HepG2 (cell line): Measurements from ENCODE around the gene PRR36. TPM values are rescaled to one million over a fixed set of nuclear protein-coding genes. Genes with fewer than 3 reads are reported as not detected.

Experiments used
- ATAC-seq: fragments of 200-7000 bp; cut with Tn5 transposase; 3 replicates; pipeline ENCODE4 v1.9.1; 2020; ENCODE audit warnings: mild to moderate bottlenecking, moderate library complexity
- BruUV-seq: library from RNA; stranded (reverse); fragments of 400-500 nt; replicated peaks from 2 replicates; lab custom pipeline; 2021; lab: Mats Ljungman, UMichigan
- CTCF ChIA-PET: fragments of 300-600 bp; formaldehyde crosslinking; extraction: SDS; loops from one replicate; lab custom pipeline; 2021; ENCODE audit warnings: low total read pairs, inconsistent platforms, low intra/inter-chr PET ratio; lab: Yijun Ruan, JAX
- POLR2A ChIA-PET: fragments of 350-600 bp; sonication (Branson Sonifier 250); formaldehyde crosslinking; loops from one replicate; lab custom pipeline; 2020; ENCODE audit warnings: antibody characterized with exemption, inconsistent platforms; lab: Yijun Ruan, JAX
- DNase-seq: peaks from one replicate; pipeline ENCODE4 v3.0.0-alpha.2; 2015; ENCODE audit warnings: low spot score
- FAIRE-seq: peaks from 3 replicates; lab custom pipeline; 2011; peaks lifted over from hg19 to GRCh38; lab: Jason Lieb, UNC
- H2AFZ ChIP-seq: one replicate; pipeline ENCODE4 v1.6.1; 2011; ENCODE audit warnings: low read length, inconsistent platforms
- H3K27ac ChIP-seq: fragments of 300-600 bp; 3 replicates; pipeline ENCODE4 v1.8.0; 2011; ENCODE audit warnings: mixed run types, mild to moderate bottlenecking, mixed read lengths, low read length, inconsistent platforms; ENCODE audit not compliant: insufficient read depth; ENCODE audit errors: extremely low read length
- H3K27me3 ChIP-seq, 2 experiments: fragments of 200-600 bp in 1 of 2; 2 replicates in 1 of 2; 3 replicates in 1 of 2; pipeline versions ENCODE4 v1.6.0 to v1.8.0; 2011; ENCODE audit warnings: low read length in 2 of 2, mild to moderate bottlenecking in 2 of 2, moderate library complexity in 2 of 2, inconsistent platforms in 1 of 2; ENCODE audit not compliant: insufficient read depth in 2 of 2, control insufficient read depth in 1 of 2
- H3K36me3 ChIP-seq, 2 experiments: fragments of 200-600 bp in 1 of 2; replicated peaks in 1 of 2; 2 replicates in 1 of 2; 3 replicates in 1 of 2; pipeline versions ENCODE4 v1.5.1 to v1.8.0; 2011; ENCODE audit warnings: low read length in 2 of 2, inconsistent platforms in 1 of 2; ENCODE audit not compliant: insufficient read depth in 2 of 2, control insufficient read depth in 1 of 2
- H3K4me1 ChIP-seq: 2 replicates; pipeline ENCODE4 v1.5.1; 2012; ENCODE audit warnings: low read length, inconsistent platforms; ENCODE audit not compliant: insufficient read depth
- H3K4me2 ChIP-seq: 2 replicates; pipeline ENCODE4 v1.6.0; 2011; ENCODE audit warnings: low read depth, low read length, inconsistent platforms
- H3K4me3 ChIP-seq, 3 experiments: fragments of 200-600 bp in 1 of 3; sonication (generic), shearing (Covaris generic) in 1 of 3; replicated peaks in 1 of 3; 2 replicates each; pipeline ENCODE4 v1.5.1; 2011 to 2016; ENCODE audit warnings: low read length in 3 of 3, inconsistent platforms in 2 of 3, low read depth in 2 of 3, mild to moderate bottlenecking in 2 of 3, control low read depth in 1 of 3, mixed read lengths in 1 of 3; ENCODE audit not compliant: insufficient read depth in 1 of 3
- H3K79me2 ChIP-seq: one replicate; pipeline ENCODE4 v1.6.1; 2011; ENCODE audit warnings: low read length, inconsistent platforms; ENCODE audit not compliant: insufficient read depth
- H3K9ac ChIP-seq: 2 replicates; pipeline ENCODE4 v1.6.0; 2011; ENCODE audit warnings: mild to moderate bottlenecking, low read depth, low read length, inconsistent platforms; ENCODE audit not compliant: insufficient read depth
- H3K9me3 ChIP-seq: 2 replicates; pipeline ENCODE4 v1.5.1; 2012; ENCODE audit warnings: mild to moderate bottlenecking, low read length
- H4K20me1 ChIP-seq: 2 replicates; pipeline ENCODE4 v1.6.0; 2011; ENCODE audit warnings: inconsistent platforms, mild to moderate bottlenecking, low read length, moderate library complexity; ENCODE audit not compliant: insufficient read depth
- ISL2 ChIP-seq: sonication (generic); formaldehyde crosslinking; IDR thresholded peaks from 2 replicates; pipeline ENCODE4 v1.5.0; 2020; ENCODE audit warnings: missing genetic modification reagents
- TCF7L2 ChIP-seq: IDR thresholded peaks from 2 replicates; pipeline ENCODE4 v1.6.1; 2011; ENCODE audit warnings: mild to moderate bottlenecking, low read depth, low read length, moderate library complexity
- ZKSCAN1 ChIP-seq: fragments of 150-350 bp; IDR thresholded peaks from 2 replicates; pipeline ENCODE4 v1.6.1; 2014; ENCODE audit warnings: low read length
- WGBS: methylation state at CpG from one replicate; pipeline ENCODE4 v1.1.6; 2017; ENCODE audit warnings: low lambda C conversion rate; 5-methylcytosine and 5-hydroxymethylcytosine counted together
- in situ Hi-C: cut with HindIII; loops from 2 replicates; pipeline ENCODE4 v1.10.0; 2017; ENCODE audit warnings: low pct_unique_long_range_greater_than_20kb; ENCODE audit not compliant: extremely low pct_ligation_motif_present
- intact Hi-C: fragments of 100-400 bp; cut with micrococcal nuclease; formaldehyde crosslinking; loops from one replicate; pipeline ENCODE4 v1.10.0; 2022; ENCODE audit not compliant: unreplicated experiment
- polyA plus RNA-seq, 8 experiments: library from polyadenylated mRNA; depleted of rRNA in 3 of 8; stranded (reverse) in 7 of 8; unstranded in 1 of 8; fragments of >200 nt; fragmentation: Illumina TruSeq in 4 of 8; extraction: Trizol in 4 of 8; gene quantifications; 2 replicates each; pipeline versions ENCODE4 v1.2.1 to v1.2.3, GENCODE V29; 2011 to 2016; ENCODE audit warnings: low read depth in 4 of 8, missing spikeins in 1 of 8, mixed read lengths in 1 of 8; ENCODE audit not compliant: insufficient read depth in 1 of 8
- total RNA-seq, 5 experiments: library from RNA; depleted of rRNA; stranded (reverse); fragments of >200 nt; fragmentation: Illumina TruSeq; extraction: Trizol; gene quantifications; 2 replicates each; pipeline ENCODE4 v1.2.3, GENCODE V29; 2016; ENCODE audit warnings: low read depth in 1 of 5
- TF ChIP-seq, protein P1 (sequence below): IDR thresholded peaks from 2 replicates; pipeline ENCODE4 v1.6.1; 2016; ENCODE audit warnings: mild to moderate bottlenecking
- TF ChIP-seq, protein P2 (sequence below): fragments of 450-650 bp; IDR thresholded peaks from 2 replicates; pipeline ENCODE4 v1.6.1; 2016
- TF ChIP-seq, protein P3 (sequence below): sonication (generic); formaldehyde crosslinking; IDR thresholded peaks from 2 replicates; pipeline ENCODE4 v1.4.0; 2020; ENCODE audit warnings: missing genetic modification reagents, mild to moderate bottlenecking, borderline replicate concordance
- TF ChIP-seq, protein P4 (sequence below): sonication (generic); formaldehyde crosslinking; IDR thresholded peaks from 2 replicates; pipeline ENCODE4 v1.4.0; 2020; ENCODE audit warnings: missing genetic modification reagents, mild to moderate bottlenecking, borderline replicate concordance

The PRR36 gene
- total and polyA plus RNA-seq, 2 of the 13 experiments (the other 11 are each of a cell fraction or from before 2014, with no cell fraction given), result 0.07 to 0.17 TPM

DNA sequence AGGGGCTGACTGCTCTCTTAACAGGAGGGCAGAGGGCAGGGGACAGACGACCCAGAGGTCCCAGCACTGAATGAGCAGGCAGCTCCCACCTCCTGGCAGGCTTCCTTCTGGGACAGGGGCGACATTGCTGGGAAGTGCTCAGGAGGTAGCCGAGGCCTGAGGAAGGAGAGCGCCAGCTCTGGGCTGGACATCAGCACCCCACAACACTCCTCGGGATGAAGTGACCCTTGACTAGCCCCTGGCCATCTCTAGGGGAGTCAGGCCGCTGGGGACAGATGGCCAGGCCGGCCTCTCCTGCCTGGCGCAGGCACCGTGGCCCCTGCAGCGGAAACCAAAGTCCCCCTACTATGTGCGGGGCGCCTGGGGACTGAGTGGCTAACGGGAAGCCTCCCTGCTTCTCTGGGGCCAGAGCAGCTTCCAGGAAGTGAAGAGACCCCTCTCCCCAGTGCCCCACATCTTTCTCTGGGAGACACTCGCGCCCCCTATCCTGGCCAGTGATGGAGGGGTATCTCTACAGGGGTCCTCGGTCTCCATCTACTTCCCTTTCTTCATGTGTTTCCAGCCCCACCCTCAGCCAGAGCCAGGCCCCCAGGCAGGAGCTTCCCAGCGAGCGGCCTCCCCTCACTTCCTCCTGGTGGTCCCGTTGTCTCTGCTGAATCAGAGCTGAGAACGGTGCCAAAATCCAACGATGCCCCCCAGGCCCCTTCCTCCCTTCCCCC lies 10.1 kb downstream of the PRR36 start:
- BruUV-seq, result no TSS peak
- CTCF ChIA-PET, result no interaction called here
- Histone ChIP-seq H3K4me3 (peak overlapping the region in 1 of 3 experiments; percentile 27; a peak in 1 of 6 replicates), H3K9me3 (no peaks in the 10 kb centered on the region), H3K36me3 (no peaks in the 10 kb centered on the region), H2AFZ (no peak overlapping the region), H3K4me2 (peak overlapping the region; percentile 68; the same call in 1 of the 2 replicates)
- DNase-seq (no peak), ATAC-seq (no peak), FAIRE-seq (no peak)
- in situ Hi-C loops, result no loop called here
- WGBS, result 76% methylated on average over 15 of the region's 21 CpGs
- TF ChIP-seq TCF7L2, result no peak
- peak; percentile 51; the same call in 1 of the 2 replicates for TF ChIP-seq ZKSCAN1
- TF ChIP-seq, protein P1, sequence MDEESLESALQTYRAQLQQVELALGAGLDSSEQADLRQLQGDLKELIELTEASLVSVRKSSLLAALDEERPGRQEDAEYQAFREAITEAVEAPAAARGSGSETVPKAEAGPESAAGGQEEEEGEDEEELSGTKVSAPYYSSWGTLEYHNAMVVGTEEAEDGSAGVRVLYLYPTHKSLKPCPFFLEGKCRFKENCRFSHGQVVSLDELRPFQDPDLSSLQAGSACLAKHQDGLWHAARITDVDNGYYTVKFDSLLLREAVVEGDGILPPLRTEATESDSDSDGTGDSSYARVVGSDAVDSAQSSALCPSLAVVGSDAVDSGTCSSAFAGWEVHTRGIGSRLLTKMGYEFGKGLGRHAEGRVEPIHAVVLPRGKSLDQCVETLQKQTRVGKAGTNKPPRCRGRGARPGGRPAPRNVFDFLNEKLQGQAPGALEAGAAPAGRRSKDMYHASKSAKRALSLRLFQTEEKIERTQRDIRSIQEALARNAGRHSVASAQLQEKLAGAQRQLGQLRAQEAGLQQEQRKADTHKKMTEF, result no peak
- TF ChIP-seq, protein P2, sequence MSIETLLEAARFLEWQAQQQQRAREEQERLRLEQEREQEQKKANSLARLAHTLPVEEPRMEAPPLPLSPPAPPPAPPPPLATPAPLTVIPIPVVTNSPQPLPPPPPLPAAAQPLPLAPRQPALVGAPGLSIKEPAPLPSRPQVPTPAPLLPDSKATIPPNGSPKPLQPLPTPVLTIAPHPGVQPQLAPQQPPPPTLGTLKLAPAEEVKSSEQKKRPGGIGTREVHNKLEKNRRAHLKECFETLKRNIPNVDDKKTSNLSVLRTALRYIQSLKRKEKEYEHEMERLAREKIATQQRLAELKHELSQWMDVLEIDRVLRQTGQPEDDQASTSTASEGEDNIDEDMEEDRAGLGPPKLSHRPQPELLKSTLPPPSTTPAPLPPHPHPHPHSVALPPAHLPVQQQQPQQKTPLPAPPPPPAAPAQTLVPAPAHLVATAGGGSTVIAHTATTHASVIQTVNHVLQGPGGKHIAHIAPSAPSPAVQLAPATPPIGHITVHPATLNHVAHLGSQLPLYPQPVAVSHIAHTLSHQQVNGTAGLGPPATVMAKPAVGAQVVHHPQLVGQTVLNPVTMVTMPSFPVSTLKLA, result no peak
- TF ChIP-seq, protein P3, sequence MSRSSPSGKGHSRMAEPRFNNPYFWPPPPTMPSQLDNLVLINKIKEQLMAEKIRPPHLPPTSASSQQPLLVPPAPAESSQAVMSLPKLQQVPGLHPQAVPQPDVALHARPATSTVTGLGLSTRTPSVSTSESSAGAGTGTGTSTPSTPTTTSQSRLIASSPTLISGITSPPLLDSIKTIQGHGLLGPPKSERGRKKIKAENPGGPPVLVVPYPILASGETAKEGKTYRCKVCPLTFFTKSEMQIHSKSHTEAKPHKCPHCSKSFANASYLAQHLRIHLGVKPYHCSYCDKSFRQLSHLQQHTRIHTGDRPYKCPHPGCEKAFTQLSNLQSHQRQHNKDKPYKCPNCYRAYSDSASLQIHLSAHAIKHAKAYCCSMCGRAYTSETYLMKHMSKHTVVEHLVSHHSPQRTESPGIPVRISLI, result no peak
- TF ChIP-seq, protein P4, sequence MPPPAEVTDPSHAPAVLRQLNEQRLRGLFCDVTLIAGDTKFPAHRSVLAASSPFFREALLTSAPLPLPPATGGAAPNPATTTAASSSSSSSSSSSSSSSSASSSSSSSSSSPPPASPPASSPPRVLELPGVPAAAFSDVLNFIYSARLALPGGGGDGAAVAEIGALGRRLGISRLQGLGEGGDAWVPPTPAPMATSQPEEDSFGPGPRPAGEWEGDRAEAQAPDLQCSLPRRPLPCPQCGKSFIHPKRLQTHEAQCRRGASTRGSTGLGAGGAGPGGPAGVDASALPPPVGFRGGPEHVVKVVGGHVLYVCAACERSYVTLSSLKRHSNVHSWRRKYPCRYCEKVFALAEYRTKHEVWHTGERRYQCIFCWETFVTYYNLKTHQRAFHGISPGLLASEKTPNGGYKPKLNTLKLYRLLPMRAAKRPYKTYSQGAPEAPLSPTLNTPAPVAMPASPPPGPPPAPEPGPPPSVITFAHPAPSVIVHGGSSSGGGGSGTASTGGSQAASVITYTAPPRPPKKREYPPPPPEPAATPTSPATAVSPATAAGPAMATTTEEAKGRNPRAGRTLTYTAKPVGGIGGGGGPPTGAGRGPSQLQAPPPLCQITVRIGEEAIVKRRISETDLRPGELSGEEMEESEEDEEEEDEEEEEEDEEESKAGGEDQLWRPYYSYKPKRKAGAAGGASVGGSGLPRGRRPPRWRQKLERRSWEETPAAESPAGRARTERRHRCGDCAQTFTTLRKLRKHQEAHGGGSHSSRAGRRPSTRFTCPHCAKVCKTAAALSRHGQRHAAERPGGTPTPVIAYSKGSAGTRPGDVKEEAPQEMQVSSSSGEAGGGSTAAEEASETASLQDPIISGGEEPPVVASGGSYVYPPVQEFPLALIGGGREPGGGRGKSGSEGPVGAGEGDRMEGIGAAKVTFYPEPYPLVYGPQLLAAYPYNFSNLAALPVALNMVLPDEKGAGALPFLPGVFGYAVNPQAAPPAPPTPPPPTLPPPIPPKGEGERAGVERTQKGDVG, result no peak
- no peak for TF ChIP-seq ISL2 (CRISPR knock-in tag)
- TF ChIP-seq, all 625 proteins: peak for 1
- intact Hi-C loops, result no loop called here
- POLR2A ChIA-PET, result interaction anchor here (1.1 to 1.4 kb wide), 2 partner anchors 11 to 56 kb away, joined by 3 read pairs; partner anchors contain the start of gene SNAPC2
- Histone ChIP-seq H3K27ac (no peak overlapping the region), H4K20me1 (no peaks in the 10 kb centered on the region), H3K27me3 (no peaks in the 10 kb centered on the region), H3K79me2 (no peaks in the 10 kb centered on the region), H3K9ac (no peak overlapping the region), H3K4me1 (peaks cover 44% of the 10 kb centered on the region)
